CD14-positive monocyte (primary cell): ENCODE measurements around the gene DGKI. TPM values are rescaled to one million over a fixed set of nuclear protein-coding genes. Genes with fewer than 3 reads are reported as not detected.

ENCODE experiments used
- DNase-seq, 3 donors: peaks; one replicate each; pipeline ENCODE4 v3.0.0-alpha.2; 2011 to 2022
- H2AFZ ChIP-seq: 2 replicates; pipeline ENCODE4 v1.6.0; 2012; ENCODE audit warnings: mild to moderate bottlenecking, low read depth, low read length, inconsistent platforms; ENCODE audit not compliant: insufficient read depth, poor library complexity, severe bottlenecking
- H3K27ac ChIP-seq, 2 donors: 1 replicate in 1 of 2; 2 replicates in 1 of 2; pipeline ENCODE4 v1.5.1; 2012 to 2013; ENCODE audit warnings: low read length in 2 of 2, control low read depth in 1 of 2, inconsistent platforms in 1 of 2, low read depth in 1 of 2, mild to moderate bottlenecking in 1 of 2
- H3K27me3 ChIP-seq, 2 donors: one replicate each; pipeline versions ENCODE4 v1.6.0 to v1.6.1; 2011 to 2013; ENCODE audit warnings: low read length in 2 of 2; ENCODE audit not compliant: control insufficient read depth in 2 of 2, insufficient read depth in 2 of 2
- H3K36me3 ChIP-seq, 2 donors: replicated peaks in 1 of 2; 1 replicate in 1 of 2; 2 replicates in 1 of 2; pipeline versions ENCODE4 v1.5.1 to v1.6.1; 2012 to 2013; ENCODE audit warnings: low read length in 2 of 2, control low read depth in 1 of 2, inconsistent platforms in 1 of 2, mild to moderate bottlenecking in 1 of 2; ENCODE audit not compliant: insufficient read depth in 2 of 2, control insufficient read depth in 1 of 2
- H3K4me1 ChIP-seq, 2 donors: 1 replicate in 1 of 2; 2 replicates in 1 of 2; pipeline versions ENCODE4 v1.5.1 to v1.6.1; 2012 to 2013; ENCODE audit warnings: low read length in 2 of 2, control low read depth in 1 of 2, inconsistent platforms in 1 of 2, mild to moderate bottlenecking in 1 of 2, moderate library complexity in 1 of 2; ENCODE audit not compliant: insufficient read depth in 2 of 2, control insufficient read depth in 1 of 2
- H3K4me2 ChIP-seq: replicated peaks from 2 replicates; pipeline ENCODE3; 2012; ENCODE audit warnings: low read length, moderate library complexity, mild to moderate bottlenecking; ENCODE audit not compliant: poor library complexity, severe bottlenecking; ENCODE audit errors: extremely low read depth
- H3K4me3 ChIP-seq, 3 experiments: fragments of 200-600 bp in 1 of 3; sonication (generic) in 1 of 3; replicated peaks in 1 of 3; 1 replicate in 2 of 3; 2 replicates in 1 of 3; pipeline ENCODE4 v1.5.1; 2011 to 2013; ENCODE audit warnings: low read length in 3 of 3, mild to moderate bottlenecking in 3 of 3, control low read depth in 2 of 3, low read depth in 2 of 3, inconsistent platforms in 1 of 3, moderate library complexity in 1 of 3
- H3K79me2 ChIP-seq: 2 replicates; pipeline ENCODE4 v1.6.0; 2012; ENCODE audit warnings: mild to moderate bottlenecking, control low read depth, inconsistent platforms, low read length, moderate library complexity; ENCODE audit not compliant: insufficient read depth
- H3K9ac ChIP-seq: 2 replicates; pipeline ENCODE4 v1.6.0; 2017; ENCODE audit warnings: low read length, mild to moderate bottlenecking; ENCODE audit not compliant: insufficient read depth, poor library complexity, severe bottlenecking
- H3K9me3 ChIP-seq, 2 donors: replicated peaks in 1 of 2; 1 replicate in 1 of 2; 2 replicates in 1 of 2; pipeline versions ENCODE4 v1.5.1 to v1.6.1; 2012 to 2013; ENCODE audit warnings: low read length in 2 of 2, control low read depth in 1 of 2; ENCODE audit not compliant: control insufficient read depth in 1 of 2, insufficient read depth in 1 of 2
- H4K20me1 ChIP-seq: 2 replicates; pipeline ENCODE4 v1.6.0; 2012; ENCODE audit warnings: mild to moderate bottlenecking, low read length, control low read depth, moderate library complexity; ENCODE audit not compliant: insufficient read depth
- H3K27ac Mint-ChIP-seq, 7 donors: one replicate each; pipeline ENCODE4 v1.8.0; 2020; ENCODE audit warnings: mild to moderate bottlenecking in 7 of 7, mixed read lengths in 7 of 7, moderate library complexity in 6 of 7, inconsistent platforms in 2 of 7
- H3K27me3 Mint-ChIP-seq, 3 donors: one replicate each; pipeline ENCODE4 v1.8.0; 2021 to 2022; ENCODE audit warnings: low read depth in 3 of 3, mild to moderate bottlenecking in 3 of 3, mixed read lengths in 3 of 3, moderate library complexity in 3 of 3, inconsistent platforms in 1 of 3
- H3K36me3 Mint-ChIP-seq, 2 donors: one replicate each; pipeline ENCODE4 v1.8.0; 2020; ENCODE audit warnings: mixed read lengths in 2 of 2, inconsistent platforms in 1 of 2, mild to moderate bottlenecking in 1 of 2
- H3K4me1 Mint-ChIP-seq: one replicate; pipeline ENCODE4 v1.8.0; 2020; ENCODE audit warnings: mild to moderate bottlenecking, mixed read lengths
- H3K4me3 Mint-ChIP-seq, 2 donors: one replicate each; pipeline ENCODE4 v1.8.0; 2020; ENCODE audit warnings: mild to moderate bottlenecking in 2 of 2, mixed read lengths in 2 of 2, moderate library complexity in 1 of 2
- H3K9me3 Mint-ChIP-seq, 7 donors: one replicate each; pipeline ENCODE4 v1.8.0; 2020 to 2022; ENCODE audit warnings: mixed read lengths in 7 of 7, mild to moderate bottlenecking in 6 of 7, moderate library complexity in 6 of 7, inconsistent platforms in 2 of 7
- WGBS: methylation state at CpG from one replicate; pipeline ENCODE4 v1.1.5; 2013; ENCODE audit warnings: missing lambda C conversion rate; ENCODE audit not compliant: insufficient coverage; 5-methylcytosine and 5-hydroxymethylcytosine counted together
- intact Hi-C, 2 donors: fragments of 100-400 bp; cut with micrococcal nuclease; formaldehyde crosslinking; loops; one replicate each; pipeline versions ENCODE4 v1.15.0 to v1.15.1; 2023
- polyA plus RNA-seq, 3 donors: library from polyadenylated mRNA; depleted of rRNA in 1 of 3; unstranded in 2 of 3; stranded (reverse) in 1 of 3; fragments of 300-500 nt in 2 of 3; fragments of >200 nt in 1 of 3; fragmentation: Illumina TruSeq in 2 of 3; gene quantifications; 1 replicate in 2 of 3; 2 replicates in 1 of 3; pipeline ENCODE4 v1.2.3, GENCODE V29; 2012 to 2021
- TF ChIP-seq, protein P1 (sequence below): fragments of 200-600 bp; IDR thresholded peaks from one replicate; pipeline ENCODE4 v1.8.0; 2022; ENCODE audit warnings: antibody characterized with exemption, mild to moderate bottlenecking

Gene DGKI
- polyA plus RNA-seq, 3 donors, result not detected

- Histone ChIP-seq H2AFZ (no peak overlapping the region), H3K4me3 (no peak overlapping the region), H4K20me1 (no peaks in the 10 kb centered on the region), H3K9ac (no peak overlapping the region), H3K27ac (no peak overlapping the region), H3K4me1 (no peaks in the 10 kb centered on the region), H3K36me3 (no peaks in the 10 kb centered on the region), H3K27me3 (peaks cover 0 to 3% of the 10 kb centered on the region in 2 donors), H3K9me3 (no peaks in the 10 kb centered on the region), H3K79me2 (no peaks in the 10 kb centered on the region), H3K4me2 (no peak overlapping the region)
- DNase-seq, result no peak
- Mint-ChIP-seq H3K27ac (no peak overlapping the region), H3K36me3 (no peaks in the 10 kb centered on the region), H3K4me1 (no peaks in the 10 kb centered on the region), H3K4me3 (no peak overlapping the region), H3K27me3 (peaks cover 1 to 4% (median 2%) of the 10 kb centered on the region in 3 donors), H3K9me3 (peaks cover 0 to 3% (median 2%) of the 10 kb centered on the region in 7 donors)
- intact Hi-C loops, result no loop called here
- WGBS, result 95% methylated on average over 7 of the region's 7 CpGs
- TF ChIP-seq, protein P1, sequence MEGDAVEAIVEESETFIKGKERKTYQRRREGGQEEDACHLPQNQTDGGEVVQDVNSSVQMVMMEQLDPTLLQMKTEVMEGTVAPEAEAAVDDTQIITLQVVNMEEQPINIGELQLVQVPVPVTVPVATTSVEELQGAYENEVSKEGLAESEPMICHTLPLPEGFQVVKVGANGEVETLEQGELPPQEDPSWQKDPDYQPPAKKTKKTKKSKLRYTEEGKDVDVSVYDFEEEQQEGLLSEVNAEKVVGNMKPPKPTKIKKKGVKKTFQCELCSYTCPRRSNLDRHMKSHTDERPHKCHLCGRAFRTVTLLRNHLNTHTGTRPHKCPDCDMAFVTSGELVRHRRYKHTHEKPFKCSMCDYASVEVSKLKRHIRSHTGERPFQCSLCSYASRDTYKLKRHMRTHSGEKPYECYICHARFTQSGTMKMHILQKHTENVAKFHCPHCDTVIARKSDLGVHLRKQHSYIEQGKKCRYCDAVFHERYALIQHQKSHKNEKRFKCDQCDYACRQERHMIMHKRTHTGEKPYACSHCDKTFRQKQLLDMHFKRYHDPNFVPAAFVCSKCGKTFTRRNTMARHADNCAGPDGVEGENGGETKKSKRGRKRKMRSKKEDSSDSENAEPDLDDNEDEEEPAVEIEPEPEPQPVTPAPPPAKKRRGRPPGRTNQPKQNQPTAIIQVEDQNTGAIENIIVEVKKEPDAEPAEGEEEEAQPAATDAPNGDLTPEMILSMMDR, result no peak
Measured at GRCh38 chr7:137684316-137684715, 162.5 kb downstream of the DGKI start.

GRCh38 chr7:137682596-137682995 lies 164.2 kb downstream of the DGKI start:
- H4K20me1 ChIP-seq, result no peaks in the 10 kb centered on the region
- Mint-ChIP-seq H3K36me3 (no peaks in the 10 kb centered on the region), H3K9me3 (peaks cover 0 to 3% (median 2%) of the 10 kb centered on the region in 7 donors), H3K27ac (no peak overlapping the region), H3K4me3 (no peak overlapping the region), H3K27me3 (peaks cover 1 to 6% (median 2%) of the 10 kb centered on the region in 3 donors), H3K4me1 (no peaks in the 10 kb centered on the region)
- peaks cover 0 to 3% of the 10 kb centered on the region in 2 donors for H3K27me3 ChIP-seq
- H3K36me3 ChIP-seq, result no peaks in the 10 kb centered on the region
- no peak overlapping the region for H3K4me2 ChIP-seq
- no peak overlapping the region for H3K27ac ChIP-seq
- no peak overlapping the region for H3K9ac ChIP-seq
- intact Hi-C loops, result no loop called here
- no peak overlapping the region for H2AFZ ChIP-seq
- no peaks in the 10 kb centered on the region for H3K4me1 ChIP-seq
- H3K9me3 ChIP-seq, result no peaks in the 10 kb centered on the region
- TF ChIP-seq, protein P1, result no peak
- no peaks in the 10 kb centered on the region for H3K79me2 ChIP-seq
- no peak overlapping the region for H3K4me3 ChIP-seq
- DNase-seq, result no peak
